Activated CD4-positive, alpha-beta T cell treated with anti-CD3 and anti-CD28 coated beads for 1 hour (primary cell): ENCODE data around the gene PROM1.

Experiments
- DNase-seq: peaks from one replicate; pipeline ENCODE4 v3.0.0-alpha.2; 2020

Gene PROM1

DNA sequence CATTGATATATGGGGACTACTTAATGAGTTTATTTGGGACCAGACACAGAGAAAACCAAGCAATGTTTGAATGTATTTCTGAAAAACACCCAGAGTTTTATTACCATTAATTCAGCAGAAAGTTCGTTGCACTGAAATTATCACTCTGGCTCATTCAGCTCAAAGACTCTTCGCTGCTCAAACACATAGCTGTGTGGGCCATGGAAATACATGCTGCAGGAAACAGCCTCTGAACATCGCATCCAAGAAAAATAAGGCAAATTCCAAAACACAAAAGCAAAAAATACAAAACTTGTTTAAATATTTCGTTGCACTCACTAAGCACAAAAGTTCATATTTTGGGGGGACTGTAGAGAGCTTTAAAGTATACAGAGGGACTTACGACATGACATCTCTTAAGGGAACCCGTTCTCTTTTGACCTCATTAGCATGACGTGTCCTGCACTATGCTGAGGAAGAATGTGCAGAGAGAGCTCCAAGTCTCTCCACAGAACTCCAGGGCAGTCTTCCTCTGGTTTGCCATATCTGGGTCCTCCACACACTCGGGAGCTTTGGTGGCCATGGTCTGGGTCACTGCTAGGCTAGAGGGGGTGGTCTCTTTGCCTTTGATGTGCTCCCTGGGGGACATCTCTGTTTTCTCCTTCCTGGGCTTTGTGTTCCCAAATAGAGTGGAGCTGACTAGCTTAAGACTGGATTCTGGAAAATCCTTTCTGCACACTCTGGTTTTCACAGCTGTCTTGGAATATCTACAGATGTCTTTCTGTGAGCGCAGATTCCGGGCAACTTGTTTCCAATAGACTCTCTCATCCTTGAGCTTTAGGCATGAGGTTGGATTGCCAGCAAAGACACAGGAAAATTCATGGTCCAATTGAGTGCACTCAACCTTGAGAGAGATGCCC lies 148.1 kb downstream of the PROM1 start:
- DNase-seq, result no peak

DNA sequence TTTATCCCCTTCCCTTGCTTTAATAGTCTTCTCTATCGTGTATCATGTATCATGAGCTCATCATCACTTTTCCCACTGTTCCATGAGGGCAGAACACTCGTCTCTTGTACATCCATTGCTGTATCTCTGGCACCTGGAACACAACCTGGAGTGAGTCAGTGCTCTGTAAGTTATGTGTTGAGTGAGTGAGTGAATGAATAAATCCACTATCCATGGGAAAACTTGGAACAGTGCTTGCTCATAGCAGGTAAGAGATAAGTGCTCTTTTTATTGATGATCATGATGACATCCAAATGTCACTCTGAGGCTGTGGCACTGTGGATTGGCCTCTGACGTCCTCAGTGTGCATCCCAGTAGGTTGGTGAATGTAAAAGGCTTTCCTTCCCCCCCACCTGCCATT lies 149.6 kb downstream of the PROM1 start:
- no peak for DNase-seq

DNA sequence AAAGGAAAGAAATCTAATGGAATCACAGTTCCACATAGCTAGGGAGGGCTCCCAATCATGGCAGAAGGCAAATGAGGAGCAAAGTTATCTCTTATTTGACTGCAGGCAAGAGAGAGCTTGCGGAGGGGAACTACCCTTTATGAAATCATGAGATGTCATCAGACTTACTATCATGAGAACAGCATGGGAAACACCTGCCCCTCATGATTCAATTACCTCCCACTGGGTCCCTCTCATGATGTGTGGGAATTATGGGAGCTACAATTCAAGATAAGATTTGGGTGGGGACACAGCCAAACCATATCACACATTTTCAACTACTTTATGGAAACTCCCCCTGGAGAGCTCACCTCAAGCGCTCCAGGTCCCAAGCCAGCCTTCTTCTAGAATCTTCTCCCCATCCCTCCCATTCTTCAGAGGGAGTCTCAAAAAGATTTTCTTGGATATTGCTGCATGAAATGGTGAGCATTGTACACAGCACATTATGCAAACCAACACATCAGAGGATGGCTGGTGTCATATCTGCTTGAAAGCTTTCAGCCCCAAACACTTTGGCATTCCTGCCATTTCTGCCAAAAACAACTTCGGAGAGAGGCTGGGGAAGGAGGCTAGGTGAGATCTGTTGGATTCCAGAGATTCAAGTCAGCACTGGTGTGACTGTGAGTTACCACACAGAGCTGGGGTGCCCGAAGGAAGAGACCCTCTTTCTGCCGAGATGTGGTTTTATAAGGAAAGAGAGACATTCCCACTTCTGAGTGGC lies 152.2 kb downstream of the PROM1 start:
- no peak for DNase-seq

DNA sequence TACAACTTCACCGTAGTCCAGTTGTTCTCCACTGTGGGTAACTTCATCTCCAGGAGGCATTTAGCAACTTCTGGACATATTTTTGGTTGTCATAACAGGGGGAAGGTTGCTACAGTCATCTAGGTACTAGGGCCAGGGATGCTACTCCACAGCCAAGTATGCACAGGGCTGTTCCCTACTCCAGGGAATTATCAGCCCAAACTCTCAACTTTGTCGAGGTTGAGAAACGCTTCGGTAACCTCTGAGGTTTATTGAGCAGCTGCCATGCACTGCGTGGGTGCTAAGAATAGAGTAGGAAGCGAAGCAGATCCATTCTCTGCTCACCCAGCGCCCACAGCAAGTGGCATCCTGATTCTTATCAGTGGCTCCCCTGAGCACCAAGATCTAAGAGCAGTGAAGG lies 153.5 kb downstream of the PROM1 start:
- no peak for DNase-seq

- no peak for DNase-seq
Observed at GRCh38 chr4:15929540-15929939, 154.3 kb downstream of the PROM1 start.

DNA sequence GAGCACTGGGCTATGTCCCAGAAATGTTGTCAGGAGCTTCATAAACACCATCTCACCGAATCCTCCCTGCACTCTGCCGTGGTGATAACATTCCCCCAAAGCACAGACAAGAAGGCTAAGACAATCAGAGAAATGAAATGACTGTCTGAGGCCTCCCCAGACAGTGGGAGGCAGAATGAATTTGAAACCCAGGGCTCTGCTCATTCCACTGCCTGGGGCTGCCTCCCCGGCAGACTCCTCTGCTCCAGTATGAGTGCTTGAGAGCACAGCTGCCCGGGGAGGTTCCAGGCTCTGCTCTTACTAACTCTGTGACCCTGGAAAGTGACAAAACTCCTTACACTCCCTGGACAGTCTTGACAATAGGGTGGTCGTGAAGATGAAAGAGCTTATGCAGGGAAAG lies 154.9 kb downstream of the PROM1 start:
- no peak for DNase-seq

GRCh38 chr4:15926486-15926885 lies 157.3 kb downstream of the PROM1 start:
- no peak for DNase-seq

DNA sequence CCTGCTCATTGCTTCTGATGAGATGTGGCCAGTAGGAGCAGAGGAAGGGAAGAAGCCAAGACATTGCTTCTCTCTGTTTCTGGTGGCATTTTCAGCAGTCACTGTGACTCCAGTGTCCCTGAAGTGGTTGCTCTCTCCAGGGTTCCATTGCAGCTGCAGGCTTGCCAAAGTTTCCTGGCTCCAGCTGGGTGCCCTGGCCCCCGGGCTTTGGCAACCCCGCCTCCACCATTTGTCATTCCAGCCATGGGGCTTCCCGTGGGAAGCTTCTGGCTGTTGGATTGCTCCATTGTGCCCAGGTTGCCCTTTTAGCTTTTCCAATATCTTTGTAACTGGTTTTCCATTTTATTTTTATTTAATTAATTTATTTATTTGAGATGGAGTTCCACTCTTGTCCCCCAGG lies 158.0 kb downstream of the PROM1 start:
- DNase-seq, result no peak

- no peak for DNase-seq
Observed at GRCh38 chr4:15921592-15921932, 162.3 kb downstream of the PROM1 start.

GRCh38 chr4:15920723-15921591 lies 162.9 kb downstream of the PROM1 start:
- no peak for DNase-seq

DNA sequence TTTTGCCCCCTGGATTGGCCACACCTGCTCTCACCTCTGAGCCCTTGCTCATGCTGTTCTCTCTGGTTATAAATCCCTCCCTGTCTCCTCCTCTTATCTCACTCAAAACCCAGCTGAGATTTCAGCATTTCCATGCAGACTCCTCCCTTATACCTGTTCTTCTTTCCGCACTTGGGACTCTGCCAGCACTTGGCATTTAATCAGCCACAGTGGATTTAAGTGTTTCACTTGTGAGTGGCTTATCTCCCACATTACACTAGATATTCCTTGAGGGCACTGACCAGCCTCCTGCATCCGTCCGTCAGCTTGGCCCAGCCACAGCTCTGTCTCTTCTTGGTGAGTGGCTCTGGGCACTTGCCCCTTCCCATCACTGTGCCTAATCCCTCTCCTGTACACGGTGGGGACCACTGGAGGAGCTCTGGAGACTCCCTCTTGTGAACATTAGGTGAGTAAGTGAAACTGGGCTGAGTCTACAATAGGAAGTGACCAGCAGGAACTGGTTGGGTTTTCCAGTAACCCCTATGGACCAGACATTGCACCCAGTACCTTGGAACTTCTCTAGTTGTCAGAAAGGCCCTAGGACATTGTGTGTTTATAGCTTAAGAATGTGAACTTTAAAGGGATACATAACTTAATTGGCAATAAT lies 165.2 kb downstream of the PROM1 start:
- DNase-seq, result no peak
